ENCODE results near the gene ADORA2A.

The ADORA2A gene

GRCh38 chr22:24418786-24419474, 8.5 kb upstream of the ADORA2A start:
- no peak for DNase-seq (ENCODE audit: low spot score)

- no peak for DNase-seq (ENCODE audit: low spot score)
These were observed 7.9 kb upstream of the ADORA2A start for GRCh38 chr22:24419475-24419850.

GRCh38 chr22:24420072-24420976, 7.1 kb upstream of the ADORA2A start:
- DNase-seq (ENCODE audit: low spot score) = no peak

- DNase-seq (ENCODE audit: low spot score) = no peak
These were observed 6.4 kb upstream of the ADORA2A start for GRCh38 chr22:24420977-24421343.

GRCh38 chr22:24421428-24421931, 5.9 kb upstream of the ADORA2A start:
- DNase-seq (ENCODE audit: low spot score) = no peak

DNA sequence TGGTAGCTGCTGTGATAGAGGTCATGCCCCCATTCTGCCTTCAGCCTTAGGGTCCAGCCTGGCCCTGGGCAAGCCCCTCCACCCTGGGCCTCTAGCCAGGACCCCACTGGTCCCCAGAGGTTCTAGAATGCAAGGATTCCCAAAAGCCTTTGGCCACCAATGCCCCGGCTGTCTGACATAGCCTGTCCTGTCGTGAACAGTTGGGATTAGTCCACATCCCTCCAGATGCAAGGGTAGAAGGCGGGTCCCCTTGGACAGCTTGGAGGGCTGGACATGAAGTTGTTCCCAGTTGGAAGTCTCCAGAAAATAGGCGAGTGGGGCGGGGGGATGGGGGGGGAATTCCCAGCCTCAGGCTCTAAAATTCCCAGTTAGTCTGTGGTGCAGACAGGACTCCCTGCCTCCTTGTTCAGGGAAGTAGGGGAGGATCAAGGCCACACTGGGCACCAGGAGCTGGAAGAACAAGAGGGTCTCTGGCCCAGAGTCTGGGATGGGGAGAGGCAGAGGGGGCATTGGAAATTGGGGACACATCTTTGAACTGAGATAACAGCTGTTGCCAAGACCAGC, 5.2 kb upstream of the ADORA2A start:
- DNase-seq (ENCODE audit: low spot score) = no peak

DNA sequence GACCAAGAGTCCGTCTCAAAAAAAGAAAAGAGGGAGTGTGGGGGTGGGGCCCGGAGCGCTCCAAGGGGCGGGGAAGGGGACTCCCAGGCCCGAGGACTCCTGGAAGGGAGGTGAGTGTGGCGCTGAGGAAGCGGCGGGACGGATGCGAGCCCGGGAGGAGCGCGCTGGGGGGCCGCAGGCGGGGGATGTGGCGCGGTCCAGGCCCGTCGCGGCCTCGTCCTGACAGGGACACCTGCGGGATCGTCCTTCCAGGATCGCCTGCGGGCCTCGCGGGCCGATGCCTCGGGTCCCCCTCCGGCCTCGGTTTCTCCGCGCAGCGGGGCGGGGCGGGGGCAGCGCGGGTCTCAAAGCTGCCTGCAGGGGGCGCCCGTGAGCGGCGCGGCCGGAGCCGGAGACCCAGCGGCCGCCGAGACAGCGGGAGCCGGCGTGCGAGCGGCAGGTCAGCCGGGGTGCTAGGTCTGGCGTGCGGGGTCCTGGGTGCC, 3.8 kb upstream of the ADORA2A start:
- DNase-seq (ENCODE audit: low spot score) = peak; percentile 42

DNA sequence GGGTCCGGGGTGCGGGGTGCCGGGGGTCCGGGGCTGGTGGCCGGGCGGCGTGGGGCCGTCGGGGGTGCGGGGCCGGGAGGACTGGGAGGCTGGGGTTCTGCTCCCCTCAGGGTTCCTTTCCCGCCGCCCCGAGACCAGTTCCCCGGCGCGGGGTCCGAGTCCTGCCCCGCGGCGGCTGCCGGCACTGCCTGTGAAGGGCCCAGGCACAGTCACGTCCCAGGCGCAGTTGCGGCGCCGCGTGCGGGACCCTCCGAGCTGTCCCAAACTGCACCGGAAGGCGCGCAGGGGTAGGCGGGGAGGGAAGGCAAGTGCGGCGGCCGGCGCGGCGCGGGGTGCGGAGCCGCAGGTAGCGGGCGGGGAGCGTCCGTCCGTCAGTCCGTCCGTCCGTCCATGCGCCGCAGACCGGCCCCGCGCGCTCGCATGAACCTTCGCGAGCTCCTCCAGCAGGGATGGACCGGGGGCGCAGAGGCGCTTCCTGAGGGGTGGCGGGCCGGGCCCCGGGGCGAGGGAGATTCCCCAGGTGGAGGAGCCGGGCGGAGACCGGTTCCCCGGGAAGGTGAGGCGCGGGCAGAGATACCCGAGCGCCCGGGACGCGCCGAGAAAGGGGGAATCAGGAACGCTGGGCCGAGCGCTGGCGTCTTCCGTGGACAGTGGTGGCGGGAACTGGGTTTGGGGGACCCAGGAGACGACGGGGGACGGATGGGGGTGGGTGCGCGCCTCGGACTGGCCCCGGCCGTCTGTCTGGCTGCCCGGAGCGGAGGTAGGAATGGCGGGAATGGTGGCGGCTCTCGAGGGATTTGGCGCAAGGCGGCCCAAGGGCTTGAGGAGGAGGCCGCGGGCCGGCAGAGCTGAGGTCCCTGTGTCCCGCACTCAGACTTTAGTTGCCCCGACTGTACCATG, 3.1 kb upstream of the ADORA2A start:
- DNase-seq (ENCODE audit: low spot score) = no peak

- no peak for DNase-seq (ENCODE audit: low spot score)
These were observed 2.3 kb upstream of the ADORA2A start for GRCh38 chr22:24424901-24425775.

DNA sequence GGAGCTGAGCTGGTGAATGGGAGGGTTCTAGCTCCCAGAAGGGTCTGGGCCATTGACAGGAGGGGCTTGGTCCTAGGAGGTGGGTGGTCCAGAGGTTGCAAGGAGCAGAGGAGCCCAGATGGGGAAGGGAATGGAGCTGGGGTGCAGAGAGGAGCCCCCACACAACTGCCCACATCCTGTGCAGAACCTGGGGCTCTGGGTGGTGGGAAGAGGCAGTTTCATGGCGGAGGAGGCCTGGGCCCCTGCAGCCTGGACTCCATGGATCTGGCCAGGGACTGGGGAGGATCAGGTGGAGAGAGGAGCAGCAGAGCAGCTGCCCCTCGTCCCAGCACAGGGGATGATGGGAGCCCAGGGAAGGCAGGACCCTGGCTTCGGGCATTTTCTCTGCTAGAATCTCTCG, 963 bp upstream of the ADORA2A start:
- DNase-seq (ENCODE audit: low spot score) = no peak

DNA sequence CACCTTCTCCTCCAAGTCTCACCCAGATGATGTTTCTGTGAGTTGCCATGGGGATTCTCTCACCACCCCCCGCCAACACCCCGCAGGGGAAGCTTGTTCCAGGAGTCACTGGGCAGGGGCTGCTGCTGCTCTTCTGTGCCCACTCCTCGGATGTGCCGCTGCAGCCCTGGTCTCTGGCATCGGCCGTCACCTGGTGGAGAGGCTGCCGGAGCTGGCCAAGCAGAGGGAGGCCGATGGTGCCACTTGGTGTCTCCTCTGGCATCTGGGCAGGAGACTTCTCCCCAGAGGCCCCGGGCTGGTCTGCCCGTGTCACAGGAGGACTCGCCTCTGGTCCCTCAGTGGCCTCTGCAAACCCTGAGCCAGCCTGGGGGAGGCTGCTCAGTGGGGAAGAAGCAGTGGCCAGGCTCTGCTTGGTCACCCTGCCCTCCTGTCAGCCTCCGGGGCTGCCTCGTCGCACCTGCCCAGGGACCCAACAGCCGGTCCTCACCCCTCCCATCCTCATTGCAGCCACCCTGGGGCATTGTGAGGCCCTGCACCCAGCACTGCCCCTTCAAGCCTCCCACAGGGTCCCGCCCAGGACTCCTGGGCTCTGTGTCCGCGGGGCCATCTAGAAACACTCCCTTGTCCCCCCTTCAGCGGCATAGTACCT, 424 bp upstream of the ADORA2A start:
- DNase-seq (ENCODE audit: low spot score) = no peak

- no peak for DNase-seq (ENCODE audit: low spot score)
These were observed 1.5 kb downstream of the ADORA2A start for GRCh38 chr22:24428751-24429410.

GRCh38 chr22:24429411-24430365, 2.3 kb downstream of the ADORA2A start:
- DNase-seq (ENCODE audit: low spot score) = no peak

GRCh38 chr22:24430431-24431308, 3.3 kb downstream of the ADORA2A start:
- DNase-seq (ENCODE audit: low spot score) = no peak

GRCh38 chr22:24431309-24432034, 4.1 kb downstream of the ADORA2A start:
- DNase-seq (ENCODE audit: low spot score) = no peak

GRCh38 chr22:24432059-24432853, 4.9 kb downstream of the ADORA2A start:
- DNase-seq (ENCODE audit: low spot score) = peak; percentile 20
